HEK293T (cell line): ENCODE measurements around the gene CFAP299.

Source experiments
- BHLHE40 ChIP-seq: fragments of 450-650 bp; IDR thresholded peaks from 2 replicates; pipeline ENCODE4 v1.6.1; 2016; ENCODE audit warnings: mild to moderate bottlenecking, moderate library complexity, borderline replicate concordance
- FOXK2 ChIP-seq: fragments of 450-650 bp; IDR thresholded peaks from 2 replicates; pipeline ENCODE4 v1.6.1; 2016; ENCODE audit warnings: mild to moderate bottlenecking
- FOXM1 ChIP-seq: fragments of 450-650 bp; IDR thresholded peaks from 2 replicates; pipeline ENCODE4 v1.6.1; 2017; ENCODE audit warnings: mild to moderate bottlenecking, borderline replicate concordance
- HDGF ChIP-seq: fragments of 450-650 bp; IDR thresholded peaks from 2 replicates; pipeline ENCODE4 v1.6.1; 2017; ENCODE audit warnings: antibody characterized with exemption, borderline replicate concordance
- NFRKB ChIP-seq: fragments of 450-650 bp; IDR thresholded peaks from 2 replicates; pipeline ENCODE4 v1.6.1; 2016; ENCODE audit warnings: mild to moderate bottlenecking, moderate library complexity
- SP1 ChIP-seq: fragments of 450-650 bp; IDR thresholded peaks from 2 replicates; pipeline ENCODE4 v1.6.1; 2017

- no peak for TF ChIP-seq HDGF
- no peak for TF ChIP-seq NFRKB
- TF ChIP-seq FOXM1, result no peak
- no peak for TF ChIP-seq BHLHE40
- TF ChIP-seq FOXK2, result no peak
- no peak for TF ChIP-seq SP1
These were observed 102.5 kb downstream of the CFAP299 start for GRCh38 chr4:80438016-80438415.
